Measurements from ENCODE around the gene SDS. TPM values are rescaled to one million over a fixed set of nuclear protein-coding genes. Genes with fewer than 3 reads are reported as not detected.
A peak's percentile ranks its signal among the peaks of the same experiment; 100 is the strongest.

SDS gene
- total RNA-seq, 2 experiments from 2014 or later, result not detected

DNA sequence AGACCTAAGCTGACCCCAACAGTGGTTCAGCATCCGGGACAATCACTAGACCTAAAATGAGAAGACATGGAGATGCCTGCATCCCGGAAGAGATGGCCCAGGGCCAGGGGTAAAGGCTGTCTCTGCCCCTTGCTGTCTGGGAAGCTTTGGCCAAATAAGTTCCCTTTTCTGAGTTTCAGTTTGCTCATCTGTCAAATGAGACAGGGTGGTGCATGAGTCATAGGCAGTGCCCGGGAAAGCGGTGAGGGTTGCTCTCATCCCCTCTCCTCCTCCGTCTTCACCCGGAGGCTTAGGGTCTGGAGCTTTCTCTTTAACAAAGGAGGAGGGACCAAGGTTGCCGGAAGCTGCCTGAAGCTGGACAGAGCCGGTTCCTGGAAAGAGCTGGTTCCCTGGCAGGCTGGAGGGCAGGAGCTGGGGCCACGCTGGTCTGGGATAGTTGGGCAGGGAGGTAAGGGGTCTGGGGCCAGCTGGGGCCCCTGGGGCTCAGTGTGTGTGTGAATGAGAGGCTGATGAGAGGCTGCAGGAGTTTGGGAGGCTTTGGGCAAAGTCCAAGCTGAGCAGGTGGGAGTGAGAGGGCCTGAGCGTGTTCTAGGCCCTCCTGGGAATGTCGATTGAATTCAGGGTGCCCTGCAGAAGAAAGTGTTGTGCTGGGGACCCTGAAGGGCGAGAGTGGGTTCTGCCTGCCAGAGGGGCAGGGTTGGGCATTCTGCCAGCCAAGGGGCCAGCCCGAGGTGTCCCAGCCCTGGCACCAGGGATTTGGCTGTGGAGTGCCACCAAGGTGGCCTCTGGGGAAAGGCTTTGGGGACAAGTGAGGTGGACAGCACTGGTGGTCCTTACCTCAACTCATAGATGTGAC is 18.6 kb upstream of the SDS start, which contains the start of gene SDSL:
Gene SDSL, plus strand, starts transcription at position 351 of the 856 bp plus-strand sequence. CDS start 5,603 bp downstream, outside the sequence.
- ChIA-PET CTCF (interaction anchor here (1.1 kb wide), 1 partner anchor 36 kb away, joined by 3 read pairs; no protein-coding TSS in a partner anchor), POLR2A (interaction anchor here (0.5 to 0.7 kb wide), 3 partner anchors 288 to 1431 kb away, joined by 3 to 8 read pairs (median 3); no protein-coding TSS in a partner anchor)
- Mint-ChIP-seq H3K4me3 (peak within 1 kb of the TSS; percentile 92), H3K4me1 (peaks cover 21% of the 10 kb centered on the region), H3K9me3 (no peaks in the 10 kb centered on the region), H3K27me3 (peaks cover 2% of the 10 kb centered on the region), H3K27ac (peak within 1 kb of the TSS; percentile 97), H3K36me3 (ENCODE audit: low read depth) (no peaks in the 10 kb centered on the region)
- peak; percentile 70 for DNase-seq

GRCh38 chr12:113420996-113421595 is 17.4 kb upstream of the SDS start:
- peaks cover 2% of the 10 kb centered on the region for H3K27me3 Mint-ChIP-seq
- DNase-seq, result no peak
- no peaks in the 10 kb centered on the region for H3K9me3 Mint-ChIP-seq
- no peaks in the 10 kb centered on the region for H3K36me3 Mint-ChIP-seq (ENCODE audit: low read depth)
- no peak overlapping the region for H3K4me3 Mint-ChIP-seq
- peaks cover 20% of the 10 kb centered on the region for H3K4me1 Mint-ChIP-seq
- ChIA-PET POLR2A (no interaction called here), CTCF (interaction anchor here (0.5 kb wide), 1 partner anchor 31 kb away, joined by 3 read pairs; no protein-coding TSS in a partner anchor)
- peak overlapping the region; percentile 46 for H3K27ac Mint-ChIP-seq

DNA sequence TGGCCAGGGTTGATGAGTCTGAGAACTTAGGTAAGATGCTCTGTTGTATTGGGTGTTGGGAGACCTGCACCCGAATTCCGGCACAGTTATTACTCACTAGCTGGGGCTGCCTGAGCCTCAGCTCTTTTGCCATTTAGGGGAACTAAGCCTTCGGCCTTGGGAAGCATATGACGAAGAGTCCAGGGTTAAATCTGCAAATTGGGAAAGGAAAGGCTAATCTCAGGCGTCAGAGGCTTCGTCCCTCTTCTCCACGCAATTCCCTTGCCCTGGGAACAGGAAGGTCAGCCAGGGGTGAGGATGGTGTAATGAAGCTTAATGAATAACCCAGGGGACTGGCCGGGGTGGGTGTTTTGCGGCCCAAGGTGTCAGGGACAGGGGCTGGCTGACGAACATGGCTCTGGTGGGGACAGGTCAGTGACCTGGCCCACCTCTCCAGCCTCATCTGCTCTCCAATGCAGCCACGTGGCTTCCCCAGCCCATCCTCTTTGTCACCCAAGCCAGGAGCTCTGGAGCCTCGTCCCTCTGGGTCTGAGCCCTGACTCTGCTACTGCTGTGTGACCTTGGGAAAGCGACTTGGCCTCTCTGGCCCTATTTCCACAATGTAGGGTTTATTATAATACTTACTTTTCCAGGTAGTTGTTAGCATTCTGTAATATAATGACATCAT is 14.7 kb upstream of the SDS start:
- ChIA-PET CTCF (no interaction called here), POLR2A (no interaction called here)
- peaks cover 5% of the 10 kb centered on the region for H3K27me3 Mint-ChIP-seq
- H3K36me3 Mint-ChIP-seq (ENCODE audit: low read depth), result no peaks in the 10 kb centered on the region
- no peak overlapping the region for H3K27ac Mint-ChIP-seq
- no peaks in the 10 kb centered on the region for H3K9me3 Mint-ChIP-seq
- peaks cover 15% of the 10 kb centered on the region for H3K4me1 Mint-ChIP-seq
- DNase-seq, result no peak
- H3K4me3 Mint-ChIP-seq, result no peak overlapping the region

- Mint-ChIP-seq H3K27ac (no peak overlapping the region), H3K4me1 (no peaks in the 10 kb centered on the region), H3K9me3 (no peaks in the 10 kb centered on the region), H3K36me3 (ENCODE audit: low read depth) (no peaks in the 10 kb centered on the region), H3K27me3 (peaks cover 9% of the 10 kb centered on the region), H3K4me3 (no peak overlapping the region)
- DNase-seq, result no peak
- POLR2A ChIA-PET, result no interaction called here
- CTCF ChIA-PET, result no interaction called here
Measured at GRCh38 chr12:113416091-113416754, 12.5 kb upstream of the SDS start.

DNA sequence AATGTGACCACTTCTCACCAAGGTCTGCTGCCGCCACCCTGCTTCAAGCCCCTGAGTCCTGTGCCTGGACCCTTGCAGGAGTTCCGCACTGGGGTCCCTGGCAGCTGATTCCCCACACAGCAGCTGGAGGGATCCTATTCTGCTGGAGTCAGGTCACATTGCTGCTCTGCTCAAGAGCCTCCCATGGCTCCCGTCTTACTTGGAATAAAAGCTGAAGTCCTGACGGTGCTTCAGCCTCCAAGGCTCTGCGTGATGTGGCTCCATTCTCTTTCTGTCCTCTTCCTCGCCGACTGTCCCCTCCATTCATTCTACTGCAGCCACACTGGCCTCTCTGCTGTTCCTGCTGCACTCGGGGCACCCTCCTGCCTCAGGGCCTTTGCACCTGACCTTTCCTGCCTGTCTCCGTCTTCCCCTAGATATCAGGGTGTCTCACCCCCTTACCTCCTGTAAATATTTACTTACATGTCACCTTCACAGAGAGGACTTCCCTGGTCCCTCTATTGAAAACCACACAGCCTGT is 10.9 kb upstream of the SDS start:
- no peak for DNase-seq
- Mint-ChIP-seq H3K27me3 (peaks cover 19% of the 10 kb centered on the region), H3K4me1 (no peaks in the 10 kb centered on the region), H3K4me3 (no peak overlapping the region), H3K36me3 (ENCODE audit: low read depth) (no peaks in the 10 kb centered on the region), H3K9me3 (no peaks in the 10 kb centered on the region), H3K27ac (no peak overlapping the region)
- POLR2A ChIA-PET, result no interaction called here
- CTCF ChIA-PET, result interaction anchor here (1.3 kb wide), 1 partner anchor 11 kb away, joined by 3 read pairs; no protein-coding TSS in a partner anchor

DNA sequence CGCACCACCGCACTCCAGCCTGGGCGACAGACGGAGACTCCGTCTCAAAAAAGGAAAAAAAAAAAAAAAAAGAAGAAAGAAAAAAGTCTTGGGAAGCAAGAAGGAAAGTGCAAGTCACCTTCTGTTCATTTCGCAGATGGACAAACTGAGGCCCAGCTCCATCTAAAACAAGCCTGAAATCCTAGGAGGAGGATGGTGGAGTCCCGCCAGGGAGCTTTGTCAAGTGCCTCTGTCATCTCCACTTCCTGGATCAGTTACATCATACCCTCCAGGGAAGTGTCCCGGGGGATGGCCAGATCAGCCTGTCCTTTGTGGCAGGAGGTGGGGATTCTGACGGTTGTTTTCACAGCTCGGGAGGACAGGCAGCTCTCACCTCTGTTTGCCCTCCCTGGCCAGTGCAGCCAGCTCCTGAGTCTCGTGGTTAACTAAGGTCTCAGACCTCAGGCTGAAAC is 9.8 kb upstream of the SDS start:
- Mint-ChIP-seq H3K4me1 (no peaks in the 10 kb centered on the region), H3K4me3 (no peak overlapping the region), H3K27me3 (peaks cover 17% of the 10 kb centered on the region), H3K36me3 (ENCODE audit: low read depth) (no peaks in the 10 kb centered on the region), H3K9me3 (no peaks in the 10 kb centered on the region), H3K27ac (no peak overlapping the region)
- ChIA-PET POLR2A (no interaction called here), CTCF (no interaction called here)
- no peak for DNase-seq

GRCh38 chr12:113409462-113410124 is 5.9 kb upstream of the SDS start:
- POLR2A ChIA-PET, result interaction anchor here (0.5 to 0.6 kb wide), 2 partner anchors 11 to 19 kb away, joined by 3 to 8 read pairs; no protein-coding TSS in a partner anchor
- H3K9me3 Mint-ChIP-seq, result no peaks in the 10 kb centered on the region
- DNase-seq, result no peak
- no peak overlapping the region for H3K27ac Mint-ChIP-seq
- H3K36me3 Mint-ChIP-seq (ENCODE audit: low read depth), result no peaks in the 10 kb centered on the region
- H3K4me3 Mint-ChIP-seq, result no peak overlapping the region
- H3K4me1 Mint-ChIP-seq, result no peaks in the 10 kb centered on the region
- H3K27me3 Mint-ChIP-seq, result peaks cover 21% of the 10 kb centered on the region
- CTCF ChIA-PET, result interaction anchor here (0.5 kb wide), 1 partner anchor 1459 kb away, joined by 3 read pairs; no protein-coding TSS in a partner anchor

GRCh38 chr12:113408756-113409298 is 5.1 kb upstream of the SDS start:
- Mint-ChIP-seq H3K27ac (no peak overlapping the region), H3K27me3 (peaks cover 24% of the 10 kb centered on the region), H3K9me3 (no peaks in the 10 kb centered on the region), H3K36me3 (ENCODE audit: low read depth) (no peaks in the 10 kb centered on the region), H3K4me1 (no peaks in the 10 kb centered on the region), H3K4me3 (no peak overlapping the region)
- POLR2A ChIA-PET, result interaction anchor here (0.5 kb wide), 1 partner anchor 20 kb away, joined by 3 read pairs; no protein-coding TSS in a partner anchor
- CTCF ChIA-PET, result no interaction called here
- no peak for DNase-seq

- H3K4me1 Mint-ChIP-seq, result no peaks in the 10 kb centered on the region
- ChIA-PET CTCF (interaction anchor here (0.6 to 1.4 kb wide), 2 partner anchors 17 to 29 kb away, joined by 4 to 5 read pairs; no protein-coding TSS in a partner anchor), POLR2A (no interaction called here)
Measured at GRCh38 chr12:113407931-113408600, 4.4 kb upstream of the SDS start.

DNA sequence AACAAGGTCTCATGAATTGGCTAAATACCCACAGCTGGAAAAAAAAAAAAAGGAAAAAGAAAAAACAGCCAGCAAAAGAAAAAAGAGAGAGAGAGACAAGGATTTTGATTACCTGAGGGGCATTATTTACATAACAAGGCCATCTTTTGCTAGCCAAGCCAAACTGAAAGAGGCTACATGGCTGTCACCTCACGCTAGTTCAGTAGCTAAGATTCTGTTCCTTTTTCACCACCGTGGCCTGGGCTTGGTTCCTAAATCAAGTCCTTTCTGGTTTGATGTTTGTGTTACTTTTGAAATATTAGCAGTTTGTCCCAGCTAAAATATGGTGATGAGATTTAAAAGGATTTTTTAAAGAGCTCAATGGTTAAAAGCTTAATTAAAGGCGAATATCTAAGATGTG is 2.0 kb upstream of the SDS start:
- ChIA-PET POLR2A (no interaction called here), CTCF (no interaction called here)
- no peak for DNase-seq
- Mint-ChIP-seq H3K36me3 (ENCODE audit: low read depth) (no peaks in the 10 kb centered on the region), H3K4me3 (no peak overlapping the region), H3K9me3 (no peaks in the 10 kb centered on the region), H3K27me3 (peaks cover 15% of the 10 kb centered on the region), H3K4me1 (no peaks in the 10 kb centered on the region), H3K27ac (no peak overlapping the region)

More at GRCh38 chr12:113407931-113408600, 4.4 kb upstream of the SDS start:
- H3K36me3 Mint-ChIP-seq (ENCODE audit: low read depth), result no peaks in the 10 kb centered on the region
- no peak overlapping the region for H3K4me3 Mint-ChIP-seq
- peaks cover 24% of the 10 kb centered on the region for H3K27me3 Mint-ChIP-seq
- H3K27ac Mint-ChIP-seq, result no peak overlapping the region
- DNase-seq, result no peak
- H3K9me3 Mint-ChIP-seq, result no peaks in the 10 kb centered on the region

DNA sequence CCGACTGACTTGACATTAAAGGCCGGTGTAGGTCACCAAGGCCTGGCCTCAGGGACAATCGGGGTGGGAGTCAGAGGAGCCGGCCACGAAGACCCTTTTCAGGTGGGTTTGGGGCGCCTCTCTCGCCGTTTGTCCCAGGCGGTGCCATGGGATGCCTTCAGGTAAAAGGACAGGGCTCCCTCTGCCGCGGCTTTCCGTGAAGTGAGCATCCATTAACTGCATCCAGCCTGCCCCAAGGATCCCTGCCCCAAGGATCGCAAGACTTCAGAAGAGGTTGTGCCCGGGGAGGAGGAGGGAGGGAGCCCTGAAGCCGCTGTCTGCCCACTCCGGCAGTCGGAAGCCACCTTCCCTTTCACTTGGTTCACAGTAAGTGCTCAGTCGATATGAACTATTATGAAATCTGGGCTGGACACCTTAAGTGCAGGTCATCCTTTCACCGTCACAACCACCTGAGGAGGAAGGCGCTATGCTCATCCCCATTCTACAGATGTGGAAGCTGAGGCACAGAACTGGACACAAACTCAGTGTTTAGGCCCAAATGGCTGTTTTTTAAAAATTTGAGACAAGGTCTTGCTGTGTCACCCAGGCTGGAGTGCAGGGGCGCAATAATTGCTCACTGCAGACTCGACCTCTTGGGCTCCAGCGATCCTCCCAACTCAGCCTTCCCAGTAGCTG is 964 bp downstream of the SDS start:
- DNase-seq, result no peak
- Mint-ChIP-seq H3K4me3 (no peak overlapping the region), H3K27me3 (peaks cover 10% of the 10 kb centered on the region), H3K9me3 (no peaks in the 10 kb centered on the region), H3K27ac (no peak overlapping the region), H3K36me3 (ENCODE audit: low read depth) (no peaks in the 10 kb centered on the region), H3K4me1 (no peaks in the 10 kb centered on the region)
- CTCF ChIA-PET, result interaction anchor here (1.4 kb wide), 1 partner anchor 15 kb away, joined by 4 read pairs; no protein-coding TSS in a partner anchor
- POLR2A ChIA-PET, result no interaction called here
